Measurements from ENCODE around the gene PTPN21.
A peak's percentile ranks its signal among the peaks of the same experiment; 100 is the strongest.

The PTPN21 gene

GRCh38 chr14:88554457-88555286 is at the start of gene PTPN21:
Gene PTPN21 (minus strand): TSS chr14:88555007. CDS start chr14:88550417, 4,590 bp downstream.
- peak; percentile 71 for DNase-seq (ENCODE audit: low read depth)

- DNase-seq (ENCODE audit: low read depth), result no peak
Measured at GRCh38 chr14:88604212-88604611, 49.4 kb upstream of the PTPN21 start.

GRCh38 chr14:88599761-88600439 is 45.1 kb upstream of the PTPN21 start:
- DNase-seq (ENCODE audit: low read depth), result no peak

- no peak for DNase-seq (ENCODE audit: low read depth)
Measured at GRCh38 chr14:88599326-88599725, 44.5 kb upstream of the PTPN21 start.

GRCh38 chr14:88598097-88598675 is 43.4 kb upstream of the PTPN21 start:
- no peak for DNase-seq (ENCODE audit: low read depth)

GRCh38 chr14:88597601-88598000 is 42.8 kb upstream of the PTPN21 start:
- DNase-seq (ENCODE audit: low read depth), result no peak

GRCh38 chr14:88597038-88597437 is 42.2 kb upstream of the PTPN21 start:
- DNase-seq (ENCODE audit: low read depth), result no peak

GRCh38 chr14:88592031-88592430 is 37.2 kb upstream of the PTPN21 start:
- no peak for DNase-seq (ENCODE audit: low read depth)

GRCh38 chr14:88590173-88590572 is 35.4 kb upstream of the PTPN21 start:
- DNase-seq (ENCODE audit: low read depth), result peak; percentile 84

- DNase-seq (ENCODE audit: low read depth), result no peak
Measured at GRCh38 chr14:88588081-88588480, 33.3 kb upstream of the PTPN21 start.

- DNase-seq (ENCODE audit: low read depth), result no peak
Measured at GRCh38 chr14:88584451-88584850, 29.6 kb upstream of the PTPN21 start.

GRCh38 chr14:88576222-88576621 is 21.4 kb upstream of the PTPN21 start:
- no peak for DNase-seq (ENCODE audit: low read depth)

GRCh38 chr14:88572117-88572516 is 17.3 kb upstream of the PTPN21 start:
- no peak for DNase-seq (ENCODE audit: low read depth)

- no peak for DNase-seq (ENCODE audit: low read depth)
Measured at GRCh38 chr14:88568196-88568595, 13.4 kb upstream of the PTPN21 start.

GRCh38 chr14:88565427-88565826 is 10.6 kb upstream of the PTPN21 start:
- no peak for DNase-seq (ENCODE audit: low read depth)

- no peak for DNase-seq (ENCODE audit: low read depth)
Measured at GRCh38 chr14:88563845-88564244, 9.0 kb upstream of the PTPN21 start.

- DNase-seq (ENCODE audit: low read depth), result peak; percentile 84
Measured at GRCh38 chr14:88562831-88563686, 8.3 kb upstream of the PTPN21 start, which contains the start of gene ZC3H14. Gene ZC3H14 (plus strand): TSS chr14:88563037. CDS start chr14:88563134, 97 bp downstream.

- no peak for DNase-seq (ENCODE audit: low read depth)
Measured at GRCh38 chr14:88562532-88562830, 7.7 kb upstream of the PTPN21 start.

GRCh38 chr14:88559852-88560251 is 5.0 kb upstream of the PTPN21 start:
- DNase-seq (ENCODE audit: low read depth), result peak; percentile 63

- DNase-seq (ENCODE audit: low read depth), result peak; percentile 8
Measured at GRCh38 chr14:88556581-88556980, 1.8 kb upstream of the PTPN21 start.

- peak; percentile 27 for DNase-seq (ENCODE audit: low read depth)
Measured at GRCh38 chr14:88553886-88554456, 836 bp downstream of the PTPN21 start.

- no peak for DNase-seq (ENCODE audit: low read depth)
Measured at GRCh38 chr14:88552876-88553275, 1.9 kb downstream of the PTPN21 start.
